Stimulated activated CD4-positive, alpha-beta T cell treated with anti-CD3 and anti-CD28 coated beads, Interleukin-4, amount 100 ng/mL, for 24 hours (primary cell): Measurements from ENCODE around the gene CAMKK1.

Source experiments
- DNase-seq: peaks from one replicate; pipeline ENCODE4 v3.0.0-alpha.2; 2020

Gene CAMKK1

DNA sequence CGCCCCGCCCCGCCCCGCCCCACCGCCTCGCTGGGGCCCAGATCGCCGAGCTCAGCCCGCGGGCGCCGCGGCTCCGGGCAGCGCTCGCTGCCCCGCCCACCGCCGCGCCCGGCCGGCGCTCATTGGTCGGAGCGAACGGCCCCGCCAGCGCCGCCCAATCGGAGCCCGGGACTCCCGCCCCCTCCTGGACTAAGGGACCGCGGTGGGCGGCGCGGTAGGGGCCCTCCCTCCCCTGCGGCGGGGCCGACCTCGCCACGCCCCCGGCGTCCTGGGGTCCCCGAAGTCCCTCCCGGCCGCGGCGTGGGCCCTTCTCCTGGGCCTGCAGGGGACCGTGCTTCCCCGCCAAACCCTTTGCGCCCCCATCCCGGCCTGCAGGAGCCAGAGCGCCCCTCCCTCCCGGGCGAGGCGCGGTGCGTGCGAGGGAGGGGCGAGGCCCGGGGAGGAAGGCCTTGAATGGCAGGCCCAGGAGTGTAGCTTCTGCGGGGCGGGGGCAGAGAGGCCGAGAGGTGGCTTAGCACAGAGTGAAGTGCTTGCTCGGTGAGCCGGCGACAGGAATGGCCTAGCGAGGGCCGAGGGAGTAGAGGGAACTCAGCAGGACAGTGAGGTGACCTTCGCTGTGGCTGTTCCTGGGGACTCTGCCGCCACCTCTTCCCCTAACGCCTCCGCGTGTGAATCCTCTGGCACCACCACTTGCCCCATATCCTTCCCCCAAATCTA lies at the start of gene CAMKK1:
TSS of gene CAMKK1 (minus strand) at position 51 of the 717 bp plus-strand sequence. CDS start 7,366 bp downstream, outside the sequence.
- DNase-seq = peak; percentile 88

DNA sequence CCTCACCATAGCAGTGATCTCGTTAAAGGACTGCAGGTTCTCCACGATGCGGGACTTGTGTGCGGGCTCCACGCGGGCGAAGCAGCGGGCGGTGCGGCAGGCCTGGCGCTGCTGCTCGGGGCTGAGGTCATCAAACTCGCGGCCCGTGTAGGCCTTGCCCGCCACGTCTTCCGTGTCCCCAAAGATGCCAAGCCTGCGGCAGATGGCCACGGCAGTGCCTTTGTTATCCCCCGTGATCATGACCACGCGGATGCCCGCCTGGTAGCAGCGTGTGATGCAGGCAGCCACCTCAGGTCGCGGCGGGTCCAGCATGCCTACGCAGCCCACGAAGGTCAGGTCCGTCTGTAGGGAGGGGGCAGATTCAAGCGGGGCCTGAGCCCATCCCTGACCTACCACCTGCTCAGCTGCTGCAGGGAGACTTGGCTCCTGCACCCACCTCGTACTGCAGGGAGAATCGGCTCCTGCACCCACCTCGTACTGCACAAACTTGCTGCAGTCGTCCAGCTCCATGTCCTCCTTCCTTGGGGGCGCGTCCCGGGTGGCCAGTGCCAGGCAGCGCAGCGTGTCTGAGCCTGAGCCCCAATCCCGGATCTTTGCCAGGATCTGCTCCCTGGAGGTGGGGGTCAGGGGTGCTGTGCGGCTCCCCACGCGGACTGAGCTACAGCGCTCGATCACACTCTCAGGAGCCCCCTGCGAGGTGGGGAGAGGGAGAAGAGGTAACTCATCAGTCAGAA lies 48.3 kb upstream of the CAMKK1 start:
- DNase-seq = no peak

DNA sequence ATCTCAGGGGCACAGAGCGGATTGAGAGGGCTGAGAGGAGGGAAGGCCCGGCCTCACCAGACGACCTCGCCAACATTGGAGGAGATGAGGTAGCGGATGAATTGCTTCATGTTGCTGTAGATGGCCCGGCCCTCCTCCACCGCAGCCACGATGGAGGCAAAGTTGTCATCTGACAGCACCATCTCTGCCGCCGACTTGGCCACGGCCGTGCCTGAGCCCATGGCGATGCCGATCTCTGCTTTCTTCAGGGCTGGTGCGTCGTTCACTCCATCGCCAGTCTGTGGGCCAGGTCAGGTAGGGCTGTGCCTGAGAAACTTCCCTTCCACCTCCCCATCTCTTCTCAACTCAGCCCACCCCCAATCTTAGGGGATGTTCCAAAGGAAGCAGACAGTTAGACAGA lies 44.5 kb upstream of the CAMKK1 start:
- no peak for DNase-seq

DNA sequence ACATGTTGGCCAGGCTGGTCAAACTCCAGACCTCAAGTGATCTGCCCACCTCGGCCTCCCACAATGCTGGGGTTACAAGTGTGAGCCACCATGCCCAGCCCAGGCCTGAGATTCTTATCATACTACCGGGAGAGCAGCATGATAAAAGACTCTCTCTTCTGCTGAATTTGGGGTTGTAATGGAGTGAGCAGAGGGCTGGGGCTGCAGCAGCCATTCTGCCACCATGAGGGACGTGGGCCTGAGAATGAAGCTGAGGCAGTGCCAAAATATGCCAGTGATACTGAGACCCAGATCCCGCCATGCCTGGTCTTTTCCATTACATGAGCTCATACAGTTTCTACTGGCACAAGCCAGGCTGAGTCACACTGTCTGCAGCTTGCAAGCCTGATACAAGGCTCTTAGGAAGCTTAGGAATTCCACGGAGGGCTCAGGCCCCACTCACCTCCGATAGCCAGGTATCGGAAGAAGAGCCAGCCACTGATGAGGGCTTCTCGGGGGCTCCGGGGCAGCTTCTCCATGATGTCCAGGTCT lies 43.0 kb upstream of the CAMKK1 start:
- no peak for DNase-seq

DNA sequence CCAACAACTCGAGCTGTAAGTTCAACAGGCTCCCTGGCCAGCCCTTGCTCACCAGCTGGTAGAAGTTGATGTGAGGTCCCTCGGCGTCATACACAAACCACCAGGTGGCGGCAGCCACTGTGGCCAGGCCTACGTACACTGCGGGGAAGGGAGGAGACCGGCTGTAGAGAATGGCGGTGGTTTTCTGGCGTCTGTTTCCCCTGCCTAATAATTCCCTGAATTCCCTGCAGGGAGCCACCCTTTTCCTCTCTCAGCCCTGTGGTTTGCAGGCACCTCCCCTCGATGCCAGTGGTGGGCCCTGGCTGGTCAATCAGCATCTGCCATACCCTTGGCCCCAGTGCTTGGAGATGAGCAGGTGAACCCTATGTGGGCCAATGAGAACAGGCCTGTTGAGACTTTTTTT lies 42.3 kb upstream of the CAMKK1 start:
- no peak for DNase-seq

DNA sequence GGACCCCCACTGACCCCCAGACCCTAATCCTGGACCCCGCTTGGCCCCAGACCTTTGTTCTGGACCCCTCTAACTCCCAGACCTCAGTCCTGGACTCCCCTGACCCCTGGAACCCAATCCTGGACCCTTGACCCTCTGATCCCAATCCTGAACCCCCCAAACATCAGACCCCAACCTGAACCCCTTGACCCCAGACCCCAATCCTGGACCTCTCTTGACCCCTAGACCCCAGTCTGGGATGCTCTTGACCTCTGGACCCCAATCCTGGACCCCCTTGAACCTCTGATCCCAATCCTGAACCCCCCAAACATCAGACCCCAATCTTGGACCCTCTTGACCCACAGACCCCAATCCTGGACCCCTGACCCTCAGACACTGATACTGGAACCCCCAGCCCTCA lies 36.9 kb upstream of the CAMKK1 start:
- DNase-seq = no peak

DNA sequence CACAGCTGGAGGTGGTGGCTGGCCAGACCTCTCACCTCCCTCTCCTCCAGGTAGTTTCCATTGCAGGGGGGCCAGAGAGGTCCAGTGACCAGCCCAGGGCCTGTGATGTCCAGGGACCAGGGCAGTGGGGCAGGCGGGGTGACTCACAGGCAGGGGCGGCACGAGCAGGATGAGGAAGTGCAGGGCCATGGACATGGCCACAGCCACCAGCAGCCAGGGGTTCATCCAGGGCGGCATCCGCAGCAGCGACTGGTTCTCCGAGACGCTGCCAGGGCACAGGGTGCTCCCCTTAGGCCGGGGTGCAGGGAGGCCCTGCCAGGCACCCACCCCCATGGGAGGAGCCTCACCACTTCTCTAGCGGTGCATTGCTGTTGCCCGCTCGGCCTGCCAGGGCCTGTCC lies 36.3 kb upstream of the CAMKK1 start:
- DNase-seq = no peak

DNA sequence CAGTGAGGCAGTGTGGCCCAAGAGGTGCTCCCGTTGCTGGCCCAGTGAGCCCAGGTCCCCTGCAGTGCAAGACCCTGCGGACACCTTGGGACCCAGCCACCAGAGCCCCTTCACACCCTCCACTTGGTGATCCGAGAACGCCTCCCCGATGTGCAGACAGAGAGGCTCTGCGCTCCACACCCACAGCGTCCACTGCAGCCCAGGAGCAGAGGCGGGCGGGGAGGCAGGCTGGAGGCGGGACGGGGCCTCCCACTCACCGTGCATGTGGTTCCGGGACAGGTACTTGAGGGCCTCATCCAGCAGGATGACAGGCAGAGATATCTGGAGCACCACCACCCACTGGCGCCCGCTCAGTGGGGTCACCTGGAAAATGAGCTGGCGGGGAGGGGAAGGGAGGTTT lies 35.6 kb upstream of the CAMKK1 start:
- no peak for DNase-seq

DNA sequence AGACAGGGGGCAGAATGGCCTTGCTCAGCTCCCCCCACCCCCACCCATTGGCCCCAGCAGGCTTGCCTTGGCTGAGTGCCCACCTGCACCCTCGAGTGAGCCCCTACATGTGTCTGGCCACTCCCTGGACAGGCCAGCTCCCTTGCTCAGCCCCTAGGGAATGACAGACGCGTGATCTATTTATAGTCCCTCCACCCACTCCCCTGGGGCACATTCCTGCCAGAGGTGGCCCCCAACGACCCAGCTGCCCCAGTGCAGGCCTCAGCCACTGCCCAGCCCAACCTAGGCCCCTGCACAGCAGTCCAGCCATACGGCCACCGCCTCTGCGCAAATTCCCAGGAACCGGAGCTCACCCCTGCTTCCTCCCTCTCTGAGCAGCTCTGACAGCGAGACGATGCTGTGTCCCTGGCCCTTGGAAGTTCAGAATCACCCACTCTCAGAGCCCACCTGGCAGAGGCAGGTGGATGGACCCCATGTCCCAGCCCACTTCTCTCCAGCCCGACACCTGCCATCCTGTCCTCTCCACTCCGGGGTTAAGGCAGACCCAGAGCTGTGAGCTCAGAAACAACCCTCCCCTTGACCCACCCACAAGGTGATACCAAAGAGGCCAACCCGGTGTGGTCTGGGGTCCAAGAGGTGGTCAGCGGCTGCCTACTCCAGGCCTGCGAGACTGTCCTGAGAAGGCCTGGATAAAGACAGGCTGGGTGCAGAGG lies 34.9 kb upstream of the CAMKK1 start:
- no peak for DNase-seq

DNA sequence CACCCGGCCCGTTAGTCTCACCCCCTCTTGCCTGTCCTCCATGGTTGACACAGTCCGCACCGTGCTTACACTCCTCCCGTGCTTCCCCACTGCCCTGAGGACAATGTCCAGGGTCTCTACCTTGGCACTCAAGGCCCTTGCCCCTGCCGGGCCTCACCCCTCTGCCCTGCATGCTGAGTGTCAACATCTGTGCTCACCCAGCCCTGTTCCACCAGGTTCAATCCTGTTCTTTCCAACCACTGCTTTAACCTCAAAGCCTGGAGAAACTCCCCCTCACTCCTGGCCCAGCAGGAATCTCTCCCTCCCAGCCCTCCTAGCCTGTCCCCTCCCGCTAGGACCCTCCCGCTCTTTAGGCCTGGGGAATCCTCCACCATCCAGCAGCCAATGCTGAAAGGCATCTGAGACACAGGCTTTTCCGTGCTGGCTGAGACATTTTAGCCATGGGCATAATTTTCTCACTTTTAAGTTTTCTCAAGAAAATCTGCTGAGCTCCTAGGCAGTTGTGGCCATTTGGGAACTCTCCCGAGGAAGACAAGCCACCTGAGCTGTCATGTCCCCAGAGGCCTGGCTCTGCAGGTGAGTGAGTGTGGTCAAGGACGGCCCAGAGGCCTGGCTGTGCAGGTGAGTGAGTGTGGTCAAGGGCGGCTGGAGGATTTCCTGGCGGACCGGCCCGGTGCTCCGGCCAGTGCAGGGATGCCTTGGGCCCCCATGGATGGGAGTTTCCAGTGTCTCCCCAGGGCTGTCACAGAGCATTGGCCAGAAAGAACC lies 34.2 kb upstream of the CAMKK1 start:
- DNase-seq = no peak

DNA sequence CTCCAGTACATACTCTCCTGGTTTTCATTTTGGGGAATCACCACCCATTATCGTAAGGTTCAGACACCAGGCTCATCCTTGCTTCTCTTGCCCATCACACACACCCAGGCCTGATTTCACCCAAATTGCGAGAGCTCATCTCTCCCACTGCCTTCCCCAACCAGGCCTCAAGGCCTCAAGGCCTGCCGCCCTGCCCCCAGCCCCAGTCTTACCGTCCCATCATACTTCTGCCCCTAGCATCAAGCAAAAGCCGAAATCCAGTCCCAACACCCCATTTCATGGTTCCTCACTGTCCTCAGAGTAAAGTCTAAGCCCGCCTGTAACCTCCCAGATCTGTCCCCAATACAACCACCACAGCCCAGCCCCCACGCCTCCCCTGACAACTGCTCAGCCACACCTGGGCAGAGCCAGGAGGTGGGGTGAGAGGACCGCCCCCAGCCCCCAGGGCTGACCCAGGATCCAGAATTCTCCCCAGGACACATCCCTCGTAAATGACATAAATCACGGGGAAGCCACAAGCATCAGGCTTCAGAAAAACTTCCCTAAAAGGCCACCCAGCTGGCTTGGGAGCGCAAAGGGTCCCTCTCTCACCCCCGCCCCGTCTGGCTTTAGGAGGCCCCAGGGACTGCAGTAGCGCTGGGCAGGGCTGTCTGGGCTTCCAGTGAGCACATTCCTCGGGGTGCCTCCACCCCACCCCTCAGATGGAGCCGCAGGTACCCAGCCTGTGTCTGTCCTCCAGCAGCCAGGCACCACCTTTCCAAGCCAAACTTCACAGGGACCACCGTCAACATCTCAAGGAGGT lies 33.0 kb upstream of the CAMKK1 start:
- no peak for DNase-seq

DNA sequence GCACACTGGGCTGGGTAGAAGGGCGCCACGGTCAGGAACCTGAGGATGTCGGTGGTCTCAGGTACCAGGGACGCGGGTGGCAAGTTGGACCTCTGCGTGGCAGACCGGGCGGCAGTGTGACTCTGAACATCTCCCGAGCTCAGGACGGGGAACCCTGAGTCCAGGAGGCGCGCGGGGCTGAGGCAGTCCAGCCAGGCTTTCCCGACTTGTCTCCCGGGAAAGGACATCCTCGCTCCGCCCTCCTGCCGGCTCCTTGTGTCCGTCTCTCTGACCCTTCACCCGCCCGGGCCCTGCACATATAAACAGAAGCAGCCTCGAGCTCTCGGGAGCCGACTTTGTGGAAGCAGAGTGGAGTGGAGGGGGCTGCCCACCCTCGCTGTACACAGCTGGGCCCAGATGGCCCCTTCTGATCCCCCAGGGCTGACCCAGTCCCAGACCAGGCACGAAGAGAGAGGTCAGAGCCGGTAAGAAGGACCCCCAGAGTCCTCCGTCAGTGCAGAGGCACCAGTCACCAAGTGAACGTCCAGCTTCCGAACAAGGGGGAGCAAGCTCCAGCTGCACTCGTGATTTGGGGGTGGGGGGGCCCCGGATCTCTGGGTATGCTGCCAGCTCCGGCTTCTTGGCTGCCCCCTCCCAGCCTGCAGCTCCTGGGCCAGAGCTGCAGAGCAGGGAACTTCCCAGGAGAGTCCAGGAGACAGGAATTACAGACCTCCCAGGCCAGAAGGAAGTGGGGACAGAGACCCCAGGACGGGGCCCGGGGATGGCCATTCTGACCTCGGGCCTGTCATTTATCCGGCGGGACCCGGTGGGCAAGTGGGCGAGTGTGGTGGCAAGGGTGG lies 31.9 kb upstream of the CAMKK1 start:
- DNase-seq = no peak

DNA sequence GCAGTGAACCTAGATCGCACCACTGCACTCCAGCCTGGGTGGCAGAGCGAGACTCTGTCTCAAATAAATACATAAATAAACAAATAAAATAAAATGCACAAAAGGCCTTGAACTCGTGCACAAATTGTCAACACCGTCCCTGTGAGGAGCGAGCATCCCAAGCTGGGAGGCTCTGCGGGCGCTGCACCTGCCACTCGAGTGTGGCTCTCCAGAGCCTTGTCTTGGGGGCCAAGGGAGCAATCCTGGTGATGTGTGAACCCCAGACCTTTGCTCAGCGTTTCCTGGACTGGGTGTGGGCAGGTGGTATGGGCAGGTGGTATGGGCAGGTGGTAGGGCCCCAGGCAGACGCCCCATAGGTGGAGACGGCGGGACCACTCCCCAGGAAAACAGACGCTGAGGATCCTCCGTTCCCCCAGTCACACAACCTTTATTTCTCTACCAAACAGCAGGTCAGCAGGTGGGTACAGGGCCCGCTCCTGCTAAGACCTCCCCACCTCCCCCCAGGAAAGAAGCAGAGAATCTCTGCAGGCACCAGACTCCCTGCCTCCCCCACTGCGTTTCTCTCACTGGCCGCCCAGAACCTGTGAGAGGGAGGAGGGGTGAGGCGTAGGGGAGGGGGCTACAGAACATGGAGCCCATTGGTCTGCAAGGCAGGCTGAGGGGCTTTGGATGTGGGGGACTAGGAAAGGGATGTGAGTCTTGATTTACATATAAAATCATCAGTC lies 30.8 kb upstream of the CAMKK1 start:
- no peak for DNase-seq

DNA sequence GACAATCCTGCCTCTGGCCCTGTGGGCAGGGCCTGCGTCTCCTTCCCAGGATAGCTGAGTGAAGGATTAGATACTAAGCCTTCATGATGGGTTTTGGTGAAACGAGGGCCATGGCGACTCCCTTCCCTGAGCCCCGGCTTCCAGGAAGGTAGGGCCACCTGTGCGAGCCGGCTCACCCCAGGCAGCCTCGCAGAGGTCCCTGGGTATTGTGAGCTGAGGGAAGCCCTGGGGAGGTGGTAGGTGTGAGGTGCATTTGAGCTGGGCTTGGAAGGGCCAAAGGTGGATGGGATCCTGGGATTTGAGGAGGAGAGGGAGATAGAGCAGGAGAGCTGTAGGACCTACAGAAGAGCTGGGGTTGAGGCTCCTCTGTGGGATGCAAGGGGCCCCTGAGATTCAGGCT lies 29.9 kb upstream of the CAMKK1 start:
- DNase-seq = no peak

DNA sequence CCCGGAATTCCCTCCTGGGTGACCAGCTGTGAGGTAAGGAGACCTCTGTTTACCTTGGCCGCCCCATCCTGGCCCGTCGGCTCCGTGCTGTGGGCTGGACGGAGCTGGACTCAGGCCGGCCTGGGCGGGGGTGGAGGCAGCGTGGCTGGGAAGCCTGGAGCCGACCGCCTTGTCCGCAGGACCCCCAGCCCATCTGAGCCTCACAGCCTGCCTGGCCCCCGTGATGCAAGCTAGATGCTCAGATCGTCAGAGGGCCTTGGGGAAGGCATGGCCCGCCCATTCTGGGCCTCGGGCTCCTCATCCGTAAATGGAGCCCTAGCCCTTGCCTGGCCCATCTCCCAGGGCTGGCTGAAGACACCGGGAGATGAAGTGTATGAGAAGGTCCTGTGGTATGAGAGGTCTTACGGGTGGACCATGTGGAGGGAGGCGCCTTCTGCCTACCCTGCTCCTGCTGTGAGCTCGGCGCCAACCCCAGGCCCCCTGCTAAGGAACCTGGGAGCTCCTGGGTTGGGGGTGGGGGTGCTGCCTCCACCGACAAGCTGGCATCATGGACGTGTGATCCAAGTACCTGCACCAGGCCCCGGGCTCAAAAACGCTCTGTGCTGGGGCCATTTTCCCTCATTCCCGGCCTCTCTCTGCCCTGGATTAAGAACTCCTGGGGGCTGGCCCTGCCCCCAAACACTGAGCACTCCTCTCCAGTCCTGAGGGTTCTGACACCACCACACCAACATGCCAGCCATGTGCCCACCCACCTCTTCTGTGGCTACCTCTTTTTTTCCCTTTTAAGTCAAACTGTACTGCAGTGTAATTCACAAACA lies 28.9 kb upstream of the CAMKK1 start:
- DNase-seq = no peak

DNA sequence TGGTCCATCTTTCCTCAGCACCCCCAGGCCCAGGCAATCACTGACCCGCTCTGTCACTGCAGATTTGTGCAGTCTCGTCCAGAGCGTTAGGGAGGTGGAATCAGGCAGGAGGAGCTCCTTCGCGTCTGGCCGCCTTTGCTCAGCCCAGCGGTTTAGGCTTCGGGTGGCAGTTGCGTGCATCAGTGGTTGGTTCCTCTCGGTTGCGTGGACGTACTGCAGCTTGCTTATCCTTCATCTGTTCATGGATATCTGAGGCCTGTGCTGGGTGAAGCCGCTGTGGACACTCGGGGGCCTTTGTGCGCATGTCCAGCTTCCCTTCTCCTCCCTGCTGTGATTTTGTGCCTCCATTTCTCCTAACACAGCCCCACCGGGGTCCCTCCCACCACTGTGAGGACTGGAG lies 28.2 kb upstream of the CAMKK1 start:
- no peak for DNase-seq

DNA sequence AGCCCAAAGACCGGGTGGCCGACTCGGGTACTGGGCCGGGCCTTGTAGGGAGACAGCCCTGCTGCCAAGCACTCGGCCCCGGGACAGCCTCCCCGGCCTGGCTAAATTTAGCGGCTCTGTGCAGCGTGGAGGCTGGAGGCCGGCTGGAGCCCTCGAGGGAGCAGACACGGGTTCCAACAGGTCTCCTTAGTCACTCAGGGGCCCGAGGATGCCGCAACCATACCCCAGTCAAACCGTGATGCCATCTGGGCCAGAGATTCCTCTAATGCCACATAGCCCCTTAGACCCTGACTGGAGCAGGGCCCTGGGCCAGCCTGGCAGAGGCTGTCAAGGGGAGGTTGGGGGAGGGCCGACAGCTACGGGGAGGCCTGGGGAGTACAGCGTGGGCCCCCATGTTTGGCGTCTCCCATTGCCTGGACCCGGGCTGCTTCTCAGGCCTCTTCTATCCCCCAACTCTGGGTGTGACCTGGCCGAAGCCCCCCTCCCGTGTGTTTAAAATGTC lies 26.3 kb upstream of the CAMKK1 start:
- DNase-seq = no peak

DNA sequence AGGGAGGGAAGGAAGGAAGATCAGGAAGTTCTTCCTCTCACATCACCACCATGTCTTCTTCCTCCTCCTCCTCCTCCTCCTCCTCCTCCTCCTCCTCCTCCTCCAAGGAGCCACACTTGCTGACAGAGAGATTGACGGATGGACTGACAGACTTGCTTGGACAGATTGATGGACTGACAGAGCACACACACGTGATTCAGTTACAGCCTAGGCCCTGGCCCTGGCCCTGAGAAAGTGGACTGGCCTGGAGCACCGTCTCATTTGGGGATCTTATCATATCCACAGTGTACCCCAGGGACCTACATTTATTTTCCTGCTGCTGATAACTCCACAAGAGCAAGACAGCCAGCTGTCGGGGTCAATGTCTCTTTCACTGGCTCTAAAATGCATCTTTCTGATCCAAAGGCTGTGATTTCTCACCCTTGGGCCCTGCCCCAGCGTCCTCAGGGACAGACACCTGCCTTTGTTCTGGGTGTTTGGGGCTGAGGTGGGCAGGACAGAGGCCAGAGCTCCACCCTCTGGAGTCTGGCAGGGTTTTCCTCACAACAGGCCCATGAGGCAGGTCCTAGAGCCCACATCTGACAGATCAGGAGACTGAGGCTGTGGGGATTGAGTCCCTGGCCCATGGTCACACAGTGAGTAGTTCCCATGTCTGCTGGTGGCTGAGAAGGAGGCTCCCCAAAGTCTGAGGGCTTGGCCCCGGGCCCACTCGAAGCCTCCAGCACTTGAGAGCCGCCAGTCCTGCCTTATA lies 25.7 kb upstream of the CAMKK1 start:
- DNase-seq = no peak
